ENCODE measurements around the gene IL36B. TPM values are rescaled to one million over a fixed set of nuclear protein-coding genes. Genes with fewer than 3 reads are reported as not detected.

The IL36B gene
- total RNA-seq, 4 donors from 2014 or later = not detected

- no peak for DNase-seq
- TF ChIP-seq CTCF (IDR thresholded peaks at IDR 0.05) (no peak), POLR2A (IDR thresholded peaks at IDR 0.05) (no peak)
- Histone ChIP-seq H3K4me1 (no peaks in the 10 kb centered on the region), H3K27me3 (no peaks in the 10 kb centered on the region), H3K9me3 (no peaks in the 10 kb centered on the region), H3K36me3 (no peaks in the 10 kb centered on the region), H3K27ac (no peak overlapping the region), H3K4me3 (no peak overlapping the region)
Observed at GRCh38 chr2:113072584-113072983, 19.9 kb upstream of the IL36B start.

GRCh38 chr2:113070606-113070975 lies 17.9 kb upstream of the IL36B start:
- no peak overlapping the region for H3K4me3 ChIP-seq
- no peak for TF ChIP-seq POLR2A (IDR thresholded peaks at IDR 0.05)
- no peak for TF ChIP-seq CTCF (IDR thresholded peaks at IDR 0.05)
- H3K4me1 ChIP-seq = no peaks in the 10 kb centered on the region
- no peak for DNase-seq
- H3K27me3 ChIP-seq = no peaks in the 10 kb centered on the region
- H3K27ac ChIP-seq = no peak overlapping the region
- no peaks in the 10 kb centered on the region for H3K9me3 ChIP-seq
- H3K36me3 ChIP-seq = no peaks in the 10 kb centered on the region

GRCh38 chr2:113069676-113070605 lies 17.3 kb upstream of the IL36B start:
- Histone ChIP-seq H3K4me3 (no peak overlapping the region), H3K27me3 (no peaks in the 10 kb centered on the region), H3K4me1 (no peaks in the 10 kb centered on the region), H3K9me3 (no peaks in the 10 kb centered on the region), H3K36me3 (no peaks in the 10 kb centered on the region), H3K27ac (no peak overlapping the region)
- no peak for TF ChIP-seq POLR2A (IDR thresholded peaks at IDR 0.05)
- TF ChIP-seq CTCF (IDR thresholded peaks at IDR 0.05) = no peak
- no peak for DNase-seq

GRCh38 chr2:113068706-113069485 lies 16.2 kb upstream of the IL36B start:
- H3K4me1 ChIP-seq = no peaks in the 10 kb centered on the region

GRCh38 chr2:113068249-113068648 lies 15.6 kb upstream of the IL36B start:
- Histone ChIP-seq H3K4me3 (no peak overlapping the region), H3K36me3 (no peaks in the 10 kb centered on the region), H3K4me1 (no peaks in the 10 kb centered on the region), H3K27me3 (no peaks in the 10 kb centered on the region), H3K27ac (no peak overlapping the region), H3K9me3 (no peaks in the 10 kb centered on the region)
- TF ChIP-seq POLR2A (IDR thresholded peaks at IDR 0.05) (no peak), CTCF (IDR thresholded peaks at IDR 0.05) (no peak)
- DNase-seq = no peak

More at GRCh38 chr2:113068706-113069485, 16.2 kb upstream of the IL36B start:
- no peaks in the 10 kb centered on the region for H3K9me3 ChIP-seq
- H3K27ac ChIP-seq = no peak overlapping the region
- TF ChIP-seq POLR2A (IDR thresholded peaks at IDR 0.05) (no peak), CTCF (IDR thresholded peaks at IDR 0.05) (no peak)
- no peaks in the 10 kb centered on the region for H3K36me3 ChIP-seq
- no peaks in the 10 kb centered on the region for H3K27me3 ChIP-seq
- no peak overlapping the region for H3K4me3 ChIP-seq
- DNase-seq = no peak

Measured in Peyer's patch (tissue), 4 donors.